Measurements from ENCODE around the gene TMEM132D. TPM values are rescaled to one million over a fixed set of nuclear protein-coding genes. Genes with fewer than 3 reads are reported as not detected.

The TMEM132D gene
- total RNA-seq, 1 donor from 2014 or later = 16.5 TPM

- TF ChIP-seq CTCF (IDR thresholded peaks at IDR 0.05; ENCODE audit: partially characterized antibody, unreplicated experiment) = no peak
- H3K4me1 Mint-ChIP-seq (ENCODE audit: low read depth, unreplicated experiment) = peaks cover 5% of the 10 kb centered on the region
- peaks cover 14% of the 10 kb centered on the region for H3K9me3 Mint-ChIP-seq (ENCODE audit: unreplicated experiment)
- no peak overlapping the region for H3K27ac Mint-ChIP-seq (ENCODE audit: unreplicated experiment)
- no peak overlapping the region for H3K4me3 Mint-ChIP-seq (ENCODE audit: unreplicated experiment)
- H3K36me3 Mint-ChIP-seq (ENCODE audit: unreplicated experiment) = no peaks in the 10 kb centered on the region
- H3K27me3 Mint-ChIP-seq (ENCODE audit: unreplicated experiment) = peaks cover 3% of the 10 kb centered on the region
- DNase-seq = no peak
Observed at GRCh38 chr12:129779989-129780388, 123.8 kb downstream of the TMEM132D start.

DNA sequence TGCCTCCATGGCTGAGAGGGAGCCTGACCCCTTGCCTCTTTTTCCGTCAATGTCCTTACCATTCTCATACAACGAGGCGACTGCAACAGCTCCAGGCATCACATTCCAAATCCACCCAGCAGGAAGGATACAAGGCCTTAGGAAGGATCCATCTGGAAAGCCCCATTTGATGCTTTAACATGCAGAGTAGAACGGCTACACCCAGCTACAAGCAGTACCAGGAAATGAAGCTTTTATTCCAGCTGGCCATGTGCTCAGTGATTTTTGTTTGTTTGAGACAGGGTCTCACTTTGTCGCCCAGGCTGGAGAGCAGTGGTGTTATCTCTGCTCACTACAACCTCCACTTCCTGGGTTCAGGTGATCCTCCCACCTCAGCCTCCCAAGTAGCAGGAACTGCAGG, 124.8 kb downstream of the TMEM132D start:
- H3K27me3 Mint-ChIP-seq (ENCODE audit: unreplicated experiment) = peaks cover 6% of the 10 kb centered on the region
- no peaks in the 10 kb centered on the region for H3K36me3 Mint-ChIP-seq (ENCODE audit: unreplicated experiment)
- no peak for TF ChIP-seq CTCF (IDR thresholded peaks at IDR 0.05; ENCODE audit: partially characterized antibody, unreplicated experiment)
- peaks cover 3% of the 10 kb centered on the region for H3K4me1 Mint-ChIP-seq (ENCODE audit: low read depth, unreplicated experiment)
- no peak overlapping the region for H3K27ac Mint-ChIP-seq (ENCODE audit: unreplicated experiment)
- H3K9me3 Mint-ChIP-seq (ENCODE audit: unreplicated experiment) = peaks cover 9% of the 10 kb centered on the region
- H3K4me3 Mint-ChIP-seq (ENCODE audit: unreplicated experiment) = no peak overlapping the region
- no peak for DNase-seq

GRCh38 chr12:129776977-129777667, 126.7 kb downstream of the TMEM132D start:
- no peak for TF ChIP-seq CTCF (IDR thresholded peaks at IDR 0.05; ENCODE audit: partially characterized antibody, unreplicated experiment)
- Mint-ChIP-seq H3K9me3 (ENCODE audit: unreplicated experiment) (peaks cover 5% of the 10 kb centered on the region), H3K4me3 (ENCODE audit: unreplicated experiment) (no peak overlapping the region), H3K4me1 (ENCODE audit: low read depth, unreplicated experiment) (peaks cover 3% of the 10 kb centered on the region), H3K27ac (ENCODE audit: unreplicated experiment) (no peak overlapping the region), H3K27me3 (ENCODE audit: unreplicated experiment) (peaks cover 6% of the 10 kb centered on the region), H3K36me3 (ENCODE audit: unreplicated experiment) (no peaks in the 10 kb centered on the region)
- no peak for DNase-seq

DNA sequence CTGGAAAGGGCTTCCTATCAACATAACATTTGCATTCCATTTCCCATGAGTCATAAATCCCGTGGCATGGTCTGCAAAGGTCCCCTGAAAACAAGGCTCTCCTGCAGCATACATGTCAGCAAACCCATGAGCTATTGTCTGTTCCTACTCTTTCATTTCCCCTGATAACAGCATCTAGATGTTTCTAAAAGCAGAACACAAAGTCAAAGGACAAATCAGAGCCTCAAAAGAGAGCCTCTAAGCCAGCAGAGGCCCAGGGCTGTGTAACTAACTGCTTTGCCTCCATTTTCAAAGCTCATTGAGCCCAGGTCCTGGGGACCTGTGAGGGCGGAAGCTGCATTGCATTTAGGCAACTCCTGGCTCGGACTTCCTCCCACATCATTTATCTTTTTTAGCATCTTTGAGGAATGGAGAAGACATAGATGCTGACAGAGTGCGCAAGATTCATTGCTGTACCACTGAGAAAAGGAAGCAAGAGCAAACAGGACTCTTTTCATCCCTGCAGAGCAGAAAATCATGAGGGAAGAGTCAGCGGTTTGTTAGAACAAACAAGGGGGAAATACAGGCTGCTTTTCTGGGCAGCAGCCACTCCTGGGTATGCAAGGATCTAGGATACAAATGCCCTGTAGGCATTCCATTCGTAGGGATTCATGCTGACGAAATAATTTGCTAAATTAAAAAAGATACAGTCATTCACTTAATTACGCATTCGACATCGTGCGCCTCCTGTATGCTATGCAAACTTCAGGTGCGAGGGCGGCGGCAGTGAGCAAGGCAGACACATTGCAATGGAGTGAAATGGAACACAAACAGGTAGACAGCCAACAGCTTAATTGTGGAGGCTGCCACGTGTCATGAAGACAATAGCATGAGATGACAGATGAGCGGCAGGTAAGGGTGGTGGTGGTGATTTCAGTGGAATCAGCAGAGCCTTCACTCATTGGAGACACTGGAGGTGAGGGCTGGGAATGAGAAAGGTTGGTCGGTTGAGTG, 131.0 kb downstream of the TMEM132D start:
- TF ChIP-seq CTCF (IDR thresholded peaks at IDR 0.05; ENCODE audit: partially characterized antibody, unreplicated experiment) = no peak
- DNase-seq = no peak
- H3K9me3 Mint-ChIP-seq (ENCODE audit: unreplicated experiment) = peaks cover 3% of the 10 kb centered on the region
- peaks cover 3% of the 10 kb centered on the region for H3K4me1 Mint-ChIP-seq (ENCODE audit: low read depth, unreplicated experiment)
- H3K27ac Mint-ChIP-seq (ENCODE audit: unreplicated experiment) = no peak overlapping the region
- no peaks in the 10 kb centered on the region for H3K36me3 Mint-ChIP-seq (ENCODE audit: unreplicated experiment)
- no peak overlapping the region for H3K4me3 Mint-ChIP-seq (ENCODE audit: unreplicated experiment)
- H3K27me3 Mint-ChIP-seq (ENCODE audit: unreplicated experiment) = peaks cover 6% of the 10 kb centered on the region
